Kasumi-1 (cell line): ENCODE results near the gene MTA2.
"Not testable (repeated sequence)": the region's sequence is repeated elsewhere in the genome, so short reads cannot be mapped to it uniquely, and the experiment has no call there.

Experiments
- DNase-seq, 2 experiments: peaks; one replicate each; lab custom pipeline; 2025; lab: John Stamatoyannopoulos, UW

The MTA2 gene

DNA sequence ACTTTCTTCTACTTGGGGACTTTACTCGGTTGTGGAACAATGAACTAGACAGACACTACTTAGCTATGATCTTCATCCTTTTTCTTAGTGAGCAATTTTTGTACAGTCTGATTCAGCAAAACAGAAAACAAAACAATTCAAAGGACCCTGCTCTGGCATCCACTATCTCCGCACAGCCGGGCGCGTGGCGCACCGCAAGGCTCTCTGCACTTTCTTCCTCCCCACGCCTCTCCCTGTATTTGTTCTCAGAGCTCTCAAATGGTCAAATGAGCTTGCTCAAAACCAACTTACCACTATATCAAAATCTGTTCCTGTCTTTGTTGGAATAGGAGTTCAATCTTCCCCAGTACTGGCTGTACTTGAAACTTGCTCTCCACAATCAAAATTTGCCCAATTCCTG, 35.4 kb downstream of the MTA2 start:
- DNase-seq, result no peak

DNA sequence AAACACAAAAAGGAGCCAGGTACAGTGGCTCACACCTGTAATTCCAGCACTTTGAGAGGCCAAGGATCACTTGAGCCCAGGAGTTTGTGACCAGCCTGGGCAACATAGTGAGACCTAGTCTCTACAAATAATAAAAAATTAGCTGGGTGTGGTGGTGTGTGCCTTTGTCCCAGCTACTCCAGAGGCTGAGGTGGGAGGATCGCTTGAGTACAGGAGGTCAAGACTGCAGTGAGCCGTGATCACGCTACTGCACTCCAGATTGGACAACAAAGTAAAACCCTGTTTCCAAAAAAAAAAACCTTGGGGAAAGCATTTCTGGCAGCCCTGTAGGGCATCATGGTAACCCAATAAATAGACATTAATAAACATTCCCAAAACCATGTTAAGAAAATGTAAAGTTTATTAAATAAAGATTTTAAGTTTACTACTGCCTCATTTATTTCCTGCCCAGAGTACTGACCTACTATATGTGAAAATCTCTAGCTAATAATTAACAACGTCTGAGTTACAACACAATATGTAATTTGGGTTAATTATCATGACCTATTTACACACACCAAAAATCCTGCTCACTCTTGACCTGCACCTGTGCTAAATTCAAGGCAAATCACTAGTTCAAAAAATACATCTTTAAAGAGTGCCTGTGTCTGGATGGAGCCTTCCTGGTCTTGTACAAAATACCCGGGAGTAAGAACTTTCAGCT, 36.4 kb downstream of the MTA2 start:
- no peak for DNase-seq

DNA sequence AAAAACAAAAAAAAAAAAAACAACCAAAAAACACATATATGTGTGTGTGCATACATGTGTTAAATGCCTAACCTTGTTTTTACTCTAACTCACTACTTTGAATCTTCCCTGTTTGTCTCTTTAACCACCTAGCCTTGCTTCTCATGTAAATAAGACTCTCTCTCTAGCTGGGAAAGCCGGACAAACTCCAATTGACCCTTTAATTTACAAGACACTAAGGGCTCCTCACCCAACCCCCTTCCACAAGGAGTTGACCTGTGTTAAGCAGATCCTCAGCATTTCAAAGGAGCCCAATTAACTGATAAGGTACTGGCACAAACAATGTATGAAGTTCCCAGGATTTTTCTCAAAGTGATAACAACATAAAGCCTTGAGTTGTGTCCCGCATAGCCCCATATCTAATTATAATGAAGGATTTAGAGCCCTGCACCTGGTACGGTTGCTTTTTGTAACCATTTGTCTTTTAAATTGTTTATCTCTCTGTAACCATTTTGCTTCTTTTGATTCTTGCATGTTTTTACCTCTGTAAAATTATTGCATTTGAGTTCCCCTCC, 39.9 kb downstream of the MTA2 start:
- not testable (repeated sequence) for DNase-seq

DNA sequence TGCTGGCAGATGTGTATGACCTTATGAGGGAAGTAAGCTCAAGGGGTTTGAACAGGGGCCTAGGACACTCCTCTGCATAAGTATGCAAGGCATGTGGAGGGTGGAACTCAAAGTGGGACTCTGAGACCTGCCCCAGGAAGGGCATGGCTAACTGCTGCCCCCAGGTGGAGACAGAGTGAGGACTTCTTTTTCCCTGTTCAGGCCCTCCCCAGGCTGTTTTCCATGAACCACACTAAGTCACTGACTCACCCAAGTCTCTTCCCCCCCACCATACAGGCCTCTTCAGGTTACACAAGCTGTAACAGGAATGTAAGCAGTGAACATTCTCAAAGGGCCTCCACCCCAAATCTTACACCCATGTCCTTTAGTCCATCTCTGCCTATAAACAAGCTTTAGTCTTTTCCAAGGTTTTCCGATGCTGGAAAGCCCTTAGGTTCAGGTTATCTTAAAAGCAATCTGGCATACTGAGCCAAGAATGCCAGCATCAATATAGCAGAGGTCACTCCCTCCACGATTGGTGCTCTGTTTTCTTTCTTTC, 41.0 kb downstream of the MTA2 start:
- DNase-seq, result peak; percentile 86 to 88

DNA sequence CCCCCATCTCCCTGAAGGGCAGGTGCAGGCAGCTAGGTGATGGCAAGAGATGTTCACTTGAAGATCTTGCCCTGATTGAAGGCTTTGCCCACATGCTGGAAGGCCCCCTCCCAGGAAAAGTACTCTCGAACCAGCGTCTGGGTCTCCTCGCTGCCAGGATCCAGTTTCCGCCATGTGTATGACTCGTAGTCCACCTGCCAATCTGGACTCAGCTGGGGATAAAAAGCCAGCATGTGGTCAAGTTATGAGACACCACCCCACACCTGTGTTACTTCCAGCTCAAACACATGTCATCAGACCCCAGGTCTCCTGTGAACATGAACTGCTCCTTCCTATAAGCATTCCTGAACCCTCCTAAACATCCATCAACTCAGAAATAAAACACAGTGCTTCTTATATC, 42.0 kb downstream of the MTA2 start:
- not testable (repeated sequence) for DNase-seq

DNA sequence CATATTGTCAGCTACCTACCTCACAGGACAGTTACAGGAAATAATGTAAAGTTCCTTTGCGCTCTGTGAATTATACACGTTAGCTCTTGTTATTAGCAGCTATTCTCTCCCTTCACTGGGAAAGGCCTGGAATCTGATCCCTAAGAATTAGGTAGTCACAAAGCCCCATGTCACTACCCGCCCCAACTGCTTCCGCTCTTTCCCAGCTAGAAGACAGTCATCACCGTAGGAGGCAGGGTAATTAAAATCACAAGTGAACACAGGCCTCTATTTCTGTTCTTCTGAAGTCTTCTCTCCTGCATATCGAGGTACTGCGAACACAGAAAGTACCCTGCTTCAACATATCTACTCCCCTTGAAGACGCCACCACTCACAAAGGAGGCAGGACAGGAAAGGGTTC, 42.5 kb downstream of the MTA2 start:
- DNase-seq, result no peak

DNA sequence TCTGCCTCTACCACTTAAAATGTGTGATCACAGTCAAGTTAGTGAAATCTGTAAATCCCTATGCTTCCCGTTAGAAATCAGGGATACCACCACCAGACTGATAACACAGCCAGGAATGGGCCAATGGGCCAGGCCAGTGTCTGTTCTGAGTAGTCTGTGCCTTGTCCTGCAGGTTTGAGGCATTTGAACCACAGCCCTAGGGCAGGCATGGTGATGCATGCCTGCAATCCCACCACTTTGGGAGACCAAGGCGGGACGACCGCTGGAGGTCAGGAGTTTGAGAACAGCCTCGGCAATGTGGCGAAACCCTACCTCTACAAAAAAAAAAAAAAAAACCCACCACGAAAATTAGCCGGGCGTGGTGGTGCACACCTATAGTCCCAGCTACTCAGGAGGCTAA, 43.0 kb downstream of the MTA2 start:
- no peak for DNase-seq

DNA sequence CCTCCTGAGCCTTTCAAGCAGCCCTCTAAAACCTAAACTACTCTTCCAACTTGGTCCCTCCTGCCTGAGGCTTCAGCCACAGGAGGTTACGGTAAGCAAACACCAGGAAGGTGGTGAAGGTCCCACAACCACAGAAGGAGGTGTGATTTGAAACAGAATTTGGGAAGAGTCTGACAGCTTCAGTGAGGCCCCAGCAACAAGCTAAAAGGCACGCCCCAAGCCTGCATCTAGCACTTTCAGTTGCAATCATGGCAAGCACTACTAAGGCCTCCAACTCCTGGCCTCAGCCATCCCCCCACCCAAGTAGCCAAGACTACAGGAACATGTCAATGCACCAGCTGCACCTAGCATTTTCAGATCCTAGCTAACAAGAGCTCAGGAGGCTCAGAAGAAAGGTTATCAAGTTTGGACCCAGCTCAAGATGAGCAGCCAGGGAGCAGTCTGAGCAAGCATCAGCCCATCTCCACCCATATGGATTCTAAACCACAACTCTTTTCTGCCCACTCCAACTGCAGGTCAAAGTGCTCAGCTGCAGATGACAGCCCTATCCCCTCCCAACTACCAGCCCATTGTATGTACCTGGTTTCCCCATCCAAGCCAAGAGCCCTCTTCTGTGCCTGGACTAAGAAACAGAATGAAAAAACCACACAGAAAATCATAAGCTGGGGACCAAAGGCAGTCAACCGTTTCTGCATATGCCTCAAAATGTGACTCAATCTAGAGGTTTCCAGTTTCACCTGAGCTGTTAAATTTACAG, 44.6 kb downstream of the MTA2 start:
- DNase-seq, result peak; percentile 77

DNA sequence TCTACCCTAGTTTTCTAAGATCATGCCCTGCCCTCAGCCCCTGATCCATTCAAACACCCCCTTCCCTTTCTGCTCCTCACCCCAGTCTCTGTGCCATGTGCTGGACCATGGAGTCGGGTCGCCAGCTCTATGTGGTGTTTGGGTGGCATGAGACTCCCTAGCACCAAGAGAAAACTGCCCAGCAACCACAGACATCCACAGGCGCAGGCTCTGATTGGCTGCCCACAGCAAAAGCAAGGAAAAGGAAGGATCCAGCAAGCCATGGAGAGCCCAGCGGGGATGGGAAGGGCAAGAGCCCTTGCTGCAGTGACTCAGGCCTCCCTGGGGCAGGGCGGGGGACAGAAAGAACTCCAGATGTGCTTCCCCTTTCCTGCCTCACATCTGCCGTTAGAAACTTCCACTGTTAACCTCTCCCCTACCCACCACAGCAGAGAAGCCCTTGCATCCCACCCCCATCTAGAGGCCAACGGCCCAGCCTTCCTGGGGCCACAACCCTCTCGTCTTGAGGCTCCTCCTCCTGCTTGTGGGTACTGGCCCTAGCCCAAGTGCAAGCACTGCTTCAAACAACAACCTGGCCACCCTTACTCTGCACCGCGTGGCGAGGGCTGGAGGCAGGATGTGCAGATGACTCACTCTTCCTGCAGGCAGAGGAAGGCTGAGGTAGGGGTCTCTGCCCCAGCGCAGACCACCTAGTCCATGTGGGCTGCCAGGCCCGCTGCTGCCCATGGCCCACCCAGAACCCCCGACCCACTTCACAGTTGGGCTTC, 45.4 kb downstream of the MTA2 start:
- peak; percentile 98 to 99 for DNase-seq

DNA sequence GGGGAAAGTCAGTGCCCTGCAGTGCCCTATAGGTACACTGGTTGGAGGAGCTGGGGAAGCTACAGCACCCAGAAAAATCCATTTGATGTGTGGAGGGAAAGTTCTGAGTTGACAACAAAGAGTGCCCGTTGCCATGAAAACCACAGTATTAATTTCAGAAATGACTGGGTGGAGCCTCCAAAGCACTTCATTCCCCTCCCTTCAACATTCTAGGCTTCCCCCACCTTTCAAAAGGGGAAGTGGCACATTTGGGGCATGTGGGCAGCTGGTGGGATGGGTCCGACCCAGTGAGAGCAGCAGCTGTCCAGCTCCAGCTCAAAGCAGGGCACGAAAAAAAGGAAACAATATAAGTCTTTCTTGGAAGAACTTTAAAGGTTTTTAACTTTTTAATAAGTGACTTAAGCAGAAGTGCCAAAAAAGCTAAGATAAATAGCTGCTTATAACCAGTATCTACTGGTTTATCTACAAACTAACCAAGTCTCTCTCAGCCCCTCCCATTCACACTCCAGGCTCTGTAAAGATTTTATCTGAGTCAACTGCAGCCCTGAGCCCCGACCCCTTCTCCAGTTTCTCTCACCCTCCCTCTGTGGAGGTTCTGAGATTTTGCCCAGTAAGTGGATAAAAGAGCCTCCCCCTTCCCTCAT, 46.1 kb downstream of the MTA2 start:
- peak; percentile 80 for DNase-seq

DNA sequence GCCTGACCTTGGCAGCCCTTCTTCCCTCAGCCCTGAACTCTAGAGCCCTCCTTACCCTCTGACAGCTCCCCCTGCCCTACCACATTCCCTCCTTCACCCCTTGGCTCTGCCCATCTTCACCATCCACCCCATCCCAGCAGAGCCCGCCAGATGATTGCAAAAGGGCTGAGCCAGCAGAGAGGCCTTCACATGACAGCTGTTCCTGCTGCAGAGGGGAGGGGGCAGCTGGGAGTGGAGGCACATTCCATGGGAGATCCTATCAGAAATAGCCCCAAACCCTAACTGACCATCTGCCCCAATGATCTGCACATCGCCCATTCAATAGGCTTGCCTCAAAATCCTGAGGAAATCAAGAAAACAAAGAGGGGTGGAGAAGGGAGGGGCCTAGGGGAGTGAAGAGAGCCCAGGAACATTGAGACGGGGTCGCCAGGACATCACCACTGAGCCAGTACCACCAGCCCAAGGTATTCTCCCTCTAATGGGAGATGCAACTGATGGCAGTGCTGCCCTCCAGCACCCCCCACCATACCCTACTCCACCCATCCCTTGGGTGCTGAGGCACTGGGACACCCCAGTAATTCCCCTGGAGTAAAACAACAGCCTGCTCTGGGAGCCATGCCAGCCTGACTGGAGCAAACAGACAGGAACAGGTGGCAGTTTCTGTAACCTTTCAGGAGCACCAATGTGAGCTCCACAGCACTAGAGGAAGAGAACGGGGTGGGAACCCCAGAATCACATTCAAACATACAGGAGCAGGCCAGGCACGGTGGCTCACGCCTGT, 47.1 kb downstream of the MTA2 start:
- DNase-seq, result no peak

DNA sequence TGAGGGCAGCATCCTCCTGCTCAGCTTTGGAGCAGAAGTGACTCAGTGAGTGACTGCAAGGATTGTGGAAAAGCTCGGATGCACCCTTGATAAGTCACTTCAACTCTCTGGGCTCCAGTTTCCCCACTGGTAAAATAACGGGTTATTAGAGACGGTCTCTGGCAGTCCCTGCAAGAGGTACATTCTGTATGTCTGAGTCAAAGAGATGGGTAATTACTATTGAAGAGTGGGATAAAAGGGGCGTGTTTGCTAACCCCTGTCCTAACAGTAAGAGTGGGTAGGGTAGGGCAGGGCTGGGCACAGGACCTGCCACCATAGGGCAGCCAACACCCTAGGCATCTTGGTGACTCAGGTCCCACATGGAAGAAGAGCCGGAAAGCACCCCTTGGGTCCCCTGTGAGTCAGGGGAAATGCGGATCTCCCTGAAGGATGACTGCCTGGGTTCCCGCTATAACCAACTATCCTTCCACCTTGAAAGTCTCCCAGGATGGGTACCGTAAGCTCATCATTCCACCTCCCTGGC, 47.8 kb downstream of the MTA2 start:
- DNase-seq, result no peak

DNA sequence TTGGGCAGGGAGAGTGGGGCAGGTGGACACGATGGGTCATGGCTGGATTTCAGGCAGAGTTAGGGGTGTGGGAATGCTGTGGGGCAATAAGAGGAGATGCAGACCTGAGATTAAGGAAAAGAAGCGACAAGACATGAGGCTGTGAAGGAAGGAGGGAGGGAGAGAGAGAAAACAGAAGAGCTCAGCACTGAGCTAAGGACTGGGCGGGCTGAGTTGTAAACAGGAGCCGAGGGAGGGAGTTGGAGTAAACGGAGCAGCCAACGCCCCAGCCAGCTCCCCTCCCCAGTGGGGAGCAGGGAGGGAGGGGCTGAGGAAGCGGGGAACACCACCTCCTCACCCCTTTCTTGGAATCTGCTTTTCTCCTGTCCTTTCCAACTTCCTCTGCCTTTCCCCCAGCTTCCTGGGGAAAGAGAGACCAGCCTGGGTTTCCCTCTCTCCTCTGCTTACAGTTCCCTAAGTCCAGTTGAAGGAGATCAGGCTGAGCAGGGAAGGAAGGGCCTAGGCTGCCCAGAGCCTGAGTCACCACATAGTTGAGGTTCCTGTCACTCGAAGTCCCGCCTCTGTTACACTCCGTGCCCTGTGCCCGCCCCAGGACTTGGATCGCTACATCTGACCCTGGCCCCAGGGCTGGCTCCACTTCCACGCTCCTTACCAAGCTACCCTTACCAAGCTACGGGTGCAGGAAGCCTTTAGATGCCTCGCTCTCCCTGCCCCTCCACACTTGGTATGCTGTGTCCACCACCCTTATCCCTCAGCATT, 48.4 kb downstream of the MTA2 start:
- DNase-seq, result peak; percentile 45 to 59

DNA sequence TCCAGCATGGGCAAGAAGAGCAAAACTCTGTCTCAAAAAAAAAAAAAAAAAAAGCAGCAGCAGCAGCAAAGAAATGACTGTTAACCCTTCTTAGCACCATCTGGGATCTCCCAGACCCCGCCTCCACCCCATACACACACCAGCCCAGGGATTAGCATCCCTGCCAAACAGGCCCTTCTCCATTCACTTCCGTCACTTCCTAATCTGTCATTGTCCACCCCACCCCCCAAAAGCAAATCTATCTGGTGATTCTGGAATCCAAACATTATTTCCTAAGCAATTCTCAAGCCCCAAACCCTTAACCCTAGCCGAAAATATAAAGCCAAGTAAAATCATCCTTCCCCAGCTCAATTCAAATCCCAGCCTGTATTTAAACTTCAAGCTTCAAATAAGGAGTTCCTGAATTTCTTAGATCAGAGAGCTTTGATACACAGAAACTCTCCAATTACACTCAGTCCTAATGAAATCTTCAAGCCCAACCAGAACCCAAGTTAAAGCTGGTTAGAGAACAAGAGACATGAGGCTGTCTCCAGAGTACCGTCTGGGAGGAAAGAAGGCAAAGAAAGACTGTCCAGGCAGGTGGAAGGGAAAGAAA, 49.1 kb downstream of the MTA2 start:
- DNase-seq, result no peak

DNA sequence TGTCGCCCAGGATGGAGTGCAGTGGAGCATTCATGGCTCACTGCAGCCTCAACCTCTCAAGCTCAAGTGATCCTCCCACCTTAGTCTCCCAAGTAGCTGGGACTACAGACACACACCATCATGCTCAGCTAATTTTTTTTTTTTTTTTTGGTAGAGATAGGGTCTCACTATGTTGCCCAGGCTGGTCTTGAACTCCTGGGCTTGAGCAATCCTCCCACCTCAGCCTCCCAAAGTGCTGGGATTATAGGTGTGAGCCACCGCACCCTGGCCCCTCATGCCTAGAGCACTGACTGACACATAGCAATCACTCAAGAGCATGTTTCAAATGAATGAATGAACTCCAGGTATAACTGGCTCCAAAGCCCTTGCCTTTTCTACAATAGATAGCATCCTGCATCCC, 51.2 kb downstream of the MTA2 start:
- DNase-seq, result not testable (repeated sequence)

DNA sequence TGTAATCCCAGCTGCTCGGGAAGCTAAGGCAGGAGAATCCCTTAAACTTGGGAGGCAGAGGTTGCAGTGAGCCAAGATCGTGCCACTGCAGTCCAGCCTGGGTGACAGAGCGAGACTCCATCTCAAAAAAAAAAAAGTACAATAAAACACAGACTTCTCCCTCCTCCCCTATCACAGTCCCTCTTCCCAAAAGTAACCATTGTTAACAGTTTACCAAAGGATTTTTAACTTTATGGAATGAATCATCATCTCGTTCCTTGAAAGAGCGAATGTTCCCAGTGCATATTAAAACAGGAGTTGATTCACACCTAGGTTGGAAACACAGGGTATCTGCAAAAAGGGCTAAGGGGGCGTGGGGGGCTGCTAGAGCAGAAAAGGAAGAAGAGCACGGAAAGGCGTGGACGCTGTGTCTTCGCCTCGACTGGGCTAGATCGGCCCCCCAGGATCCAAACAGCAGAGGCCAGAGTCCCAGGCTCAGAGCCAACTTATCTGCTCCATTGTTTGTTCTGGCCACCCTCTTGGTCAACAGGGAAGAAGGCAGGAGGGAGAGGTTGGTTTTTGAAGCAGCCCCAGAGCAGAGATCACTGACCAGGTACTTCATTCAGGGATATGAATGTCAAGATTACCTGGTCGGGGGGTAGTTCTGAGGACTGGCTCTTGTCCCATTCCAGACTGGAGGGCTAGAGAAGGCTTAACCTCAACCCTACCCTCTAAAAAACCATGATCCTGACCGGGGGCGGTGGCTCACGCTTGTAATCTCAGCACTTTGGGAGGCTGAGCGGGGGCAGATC, 52.9 kb downstream of the MTA2 start:
- no peak for DNase-seq

DNA sequence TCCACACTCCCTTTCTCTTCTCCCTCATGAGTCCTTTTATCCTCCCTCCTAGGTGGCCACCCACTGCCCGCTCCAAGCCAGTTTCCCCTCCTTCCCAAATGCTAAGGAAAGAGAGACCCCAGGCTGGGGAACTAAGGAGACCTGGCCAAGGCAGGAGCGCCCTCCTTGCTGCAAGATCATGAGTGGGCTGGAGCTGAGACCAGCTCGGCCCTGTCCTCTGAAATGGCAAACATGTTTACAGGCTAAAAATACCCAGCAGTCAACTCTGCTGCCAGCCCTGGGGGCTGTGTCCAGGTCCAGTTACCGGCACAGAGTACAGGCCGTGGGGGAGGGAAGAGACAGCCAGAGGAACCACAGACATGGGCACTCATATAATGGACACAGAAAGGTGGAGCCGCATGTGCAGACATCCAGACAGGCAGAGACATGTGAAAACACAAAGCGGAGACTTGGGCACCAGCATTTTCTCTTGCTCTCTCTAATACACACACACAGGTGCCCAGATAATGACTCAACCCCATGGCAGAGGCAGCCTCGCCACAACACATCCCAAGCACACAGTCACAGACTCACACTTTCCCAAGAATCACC, 53.9 kb downstream of the MTA2 start:
- no peak for DNase-seq

DNA sequence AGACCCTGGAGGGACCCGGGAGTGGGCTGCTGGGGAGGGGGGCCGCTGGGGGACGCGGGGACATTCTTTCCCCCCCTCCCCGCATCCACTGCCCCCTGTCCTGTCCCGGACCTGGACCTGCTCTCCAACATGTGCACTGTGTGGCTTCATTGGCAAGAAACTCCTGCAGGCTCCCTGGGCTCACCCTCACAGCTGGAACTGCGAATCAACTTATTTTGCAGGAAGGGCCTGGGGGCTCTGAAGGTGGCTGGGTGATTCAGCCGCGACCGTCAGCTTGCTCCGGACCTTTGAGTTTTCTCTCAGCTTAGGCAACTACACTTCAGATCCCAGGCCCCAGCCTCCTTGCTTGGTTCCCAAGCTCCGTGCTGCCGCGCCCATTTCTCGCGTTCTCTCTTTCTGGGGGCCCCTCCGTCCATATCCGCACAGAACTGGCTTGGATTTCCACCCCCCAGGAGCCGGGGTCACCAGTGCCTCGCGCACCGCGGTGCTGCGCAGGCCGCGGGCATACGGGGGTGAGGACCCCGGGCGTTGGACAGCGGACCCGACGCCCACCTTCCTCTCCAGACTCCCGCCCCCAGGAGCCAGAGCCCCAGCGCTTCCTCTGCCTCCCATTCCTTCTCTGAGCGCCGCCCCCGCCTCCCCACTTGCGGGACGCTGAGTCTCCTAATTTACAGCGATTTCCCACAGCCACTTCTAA, 54.6 kb downstream of the MTA2 start:
- peak in 1 of 2 experiments; percentile 5 for DNase-seq
